ENCODE data around the gene SNRK. TPM values are rescaled to one million over a fixed set of nuclear protein-coding genes. Genes with fewer than 3 reads are reported as not detected.
A peak's percentile ranks its signal among the peaks of the same experiment; 100 is the strongest.

The SNRK gene, protein sequence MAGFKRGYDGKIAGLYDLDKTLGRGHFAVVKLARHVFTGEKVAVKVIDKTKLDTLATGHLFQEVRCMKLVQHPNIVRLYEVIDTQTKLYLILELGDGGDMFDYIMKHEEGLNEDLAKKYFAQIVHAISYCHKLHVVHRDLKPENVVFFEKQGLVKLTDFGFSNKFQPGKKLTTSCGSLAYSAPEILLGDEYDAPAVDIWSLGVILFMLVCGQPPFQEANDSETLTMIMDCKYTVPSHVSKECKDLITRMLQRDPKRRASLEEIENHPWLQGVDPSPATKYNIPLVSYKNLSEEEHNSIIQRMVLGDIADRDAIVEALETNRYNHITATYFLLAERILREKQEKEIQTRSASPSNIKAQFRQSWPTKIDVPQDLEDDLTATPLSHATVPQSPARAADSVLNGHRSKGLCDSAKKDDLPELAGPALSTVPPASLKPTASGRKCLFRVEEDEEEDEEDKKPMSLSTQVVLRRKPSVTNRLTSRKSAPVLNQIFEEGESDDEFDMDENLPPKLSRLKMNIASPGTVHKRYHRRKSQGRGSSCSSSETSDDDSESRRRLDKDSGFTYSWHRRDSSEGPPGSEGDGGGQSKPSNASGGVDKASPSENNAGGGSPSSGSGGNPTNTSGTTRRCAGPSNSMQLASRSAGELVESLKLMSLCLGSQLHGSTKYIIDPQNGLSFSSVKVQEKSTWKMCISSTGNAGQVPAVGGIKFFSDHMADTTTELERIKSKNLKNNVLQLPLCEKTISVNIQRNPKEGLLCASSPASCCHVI
- 9.7 and 15.9 TPM in 2 replicates for total RNA-seq (2014; rRNA removed; shearing (Covaris generic))

DNA sequence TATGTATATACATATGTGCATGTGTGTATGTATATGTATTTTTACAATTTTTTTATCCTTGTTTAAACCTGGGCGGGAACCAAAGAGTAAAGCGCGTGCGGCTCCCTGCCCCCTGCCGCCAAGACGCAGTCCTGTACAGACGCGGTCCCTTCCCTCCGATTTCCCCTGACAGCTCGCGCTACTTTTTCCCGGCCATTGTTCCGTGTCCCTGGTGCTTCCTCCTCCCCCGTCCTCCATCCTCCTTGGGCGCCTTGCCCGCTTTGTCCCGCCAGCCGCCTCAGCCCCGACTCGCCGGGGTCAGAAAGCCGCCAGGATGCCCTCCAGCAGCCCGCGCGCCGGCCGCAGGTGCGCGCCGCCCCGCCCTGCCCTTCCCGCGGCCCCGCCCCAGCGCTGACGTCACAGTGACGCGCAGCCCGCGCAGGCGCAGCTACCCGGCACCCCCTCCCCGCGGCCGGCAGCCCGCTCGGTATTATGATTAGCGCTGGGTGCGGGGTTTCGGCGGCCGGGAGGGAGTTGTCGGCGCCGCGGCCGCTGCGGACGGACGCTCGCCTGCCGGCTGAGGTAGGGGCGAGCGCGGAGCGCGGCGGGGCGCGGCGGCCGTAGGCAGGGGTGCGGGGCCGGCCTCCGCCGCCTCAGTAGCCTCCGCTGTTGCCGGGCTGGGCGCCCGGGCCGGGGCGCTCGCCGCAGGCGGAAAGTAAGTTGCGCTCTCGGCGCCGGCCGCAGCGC lies at the start of gene SNRK:
Gene SNRK, plus strand, starts transcription at position 426 of the 726 bp plus-strand sequence. CDS start 16,664 bp downstream, outside the sequence.
- DNase-seq: peak; percentile 97
- Histone ChIP-seq H3K27me3 (ENCODE audit: control insufficient read depth, insufficient read depth, low read length) (peaks cover 2% of the 10 kb centered on the region; the same call in 1 of the 2 replicates), H3K36me3 (replicated peaks; ENCODE audit: control insufficient read depth, insufficient read depth, low read length) (no peaks in the 10 kb centered on the region; the same call in 1 of the 2 replicates), H3K4me3 (ENCODE audit: insufficient read depth, low read depth, low read length) (peak within 1 kb of the TSS; percentile 70)

DNA sequence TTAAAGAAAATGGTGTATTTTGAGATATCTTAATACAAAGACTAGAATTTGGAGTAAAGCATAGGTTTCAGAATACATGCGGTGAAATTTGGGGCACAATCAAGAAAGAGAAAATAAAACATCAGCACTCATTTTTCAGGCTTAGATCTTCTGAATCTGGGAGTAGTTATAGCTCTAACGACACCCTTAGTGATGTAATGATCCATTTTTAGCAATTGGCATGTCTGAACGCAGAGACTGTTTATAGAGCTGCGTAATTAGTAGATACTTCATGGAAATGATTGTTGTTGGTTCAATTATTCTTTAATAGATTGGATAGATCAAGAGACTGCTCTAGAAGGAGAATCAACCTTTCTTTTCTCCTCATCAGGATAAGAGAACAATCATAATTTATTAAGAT lies 47.5 kb upstream of the SNRK start:
- Histone ChIP-seq H3K36me3 (replicated peaks; ENCODE audit: control insufficient read depth, insufficient read depth, low read length) (no peaks in the 10 kb centered on the region), H3K4me3 (ENCODE audit: insufficient read depth, low read depth, low read length) (no peak overlapping the region), H3K27me3 (ENCODE audit: control insufficient read depth, insufficient read depth, low read length) (no peaks in the 10 kb centered on the region)
- no peak for DNase-seq

DNA sequence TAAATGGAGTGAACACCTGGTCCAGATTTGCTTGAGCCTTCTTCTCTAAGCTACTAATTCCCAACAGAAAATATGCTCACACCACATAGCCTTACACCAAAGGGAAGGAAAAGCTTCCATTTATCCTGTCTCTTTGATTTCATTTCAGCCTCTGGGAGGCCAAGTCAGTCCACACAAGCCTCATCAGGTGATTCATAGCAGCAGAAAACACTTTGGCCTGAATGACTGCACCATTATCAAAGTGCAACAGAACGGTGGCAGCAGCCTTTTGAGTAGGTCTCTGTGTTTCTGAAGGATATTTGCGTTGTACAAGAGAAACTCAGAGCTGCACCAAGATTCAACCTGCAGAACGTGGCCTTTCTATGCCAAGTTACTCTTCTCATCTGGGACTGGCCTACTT lies 46.6 kb upstream of the SNRK start:
- no peak for DNase-seq
- Histone ChIP-seq H3K27me3 (ENCODE audit: control insufficient read depth, insufficient read depth, low read length) (no peaks in the 10 kb centered on the region), H3K36me3 (replicated peaks; ENCODE audit: control insufficient read depth, insufficient read depth, low read length) (no peaks in the 10 kb centered on the region), H3K4me3 (ENCODE audit: insufficient read depth, low read depth, low read length) (no peak overlapping the region)

DNA sequence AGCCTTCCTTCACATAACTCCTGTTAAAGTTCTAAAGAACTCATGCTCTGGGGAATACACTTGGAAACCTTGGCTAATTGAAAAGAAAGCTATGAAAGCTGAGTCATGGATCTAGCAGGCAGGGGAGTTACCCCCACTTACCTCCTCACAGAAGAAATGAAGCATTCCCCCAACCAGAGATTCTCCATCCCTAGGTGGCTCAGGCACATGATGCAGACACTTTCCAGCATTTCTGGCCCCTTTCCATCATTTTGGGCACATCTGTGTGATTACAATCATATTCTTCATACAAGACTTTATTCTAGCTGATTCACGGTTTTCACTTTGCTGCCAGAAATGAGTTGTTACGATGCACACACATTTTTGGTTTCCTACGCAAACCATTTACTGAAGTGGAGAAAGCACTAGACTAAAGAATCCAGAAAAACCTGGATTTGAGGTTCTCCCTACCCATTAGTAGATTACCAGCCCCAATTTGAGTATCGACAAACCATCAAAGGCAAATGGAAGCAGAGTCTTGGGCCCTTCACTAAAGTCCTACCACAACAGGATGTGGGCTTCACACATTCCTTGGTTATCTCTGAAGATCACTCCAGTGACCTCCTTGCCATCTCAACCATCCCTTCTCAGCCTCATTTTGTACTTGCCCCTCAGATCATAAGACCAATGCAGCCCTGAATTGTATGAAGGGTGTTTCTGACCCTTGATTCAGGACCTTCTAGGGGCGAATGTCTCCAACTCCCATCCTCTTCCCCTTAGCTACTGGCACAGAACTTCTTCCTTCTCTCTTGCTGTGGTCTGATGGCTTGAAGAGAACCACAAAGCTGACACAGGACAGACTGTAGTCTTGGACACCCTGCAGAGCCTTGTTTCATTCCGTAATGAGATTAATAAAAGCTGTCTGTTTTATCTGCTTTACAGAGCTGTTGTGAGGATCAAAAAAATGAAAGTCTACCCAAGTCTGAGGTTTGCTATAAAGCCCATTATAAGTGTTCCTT lies 42.5 kb upstream of the SNRK start:
- H3K36me3 ChIP-seq (replicated peaks; ENCODE audit: control insufficient read depth, insufficient read depth, low read length): no peaks in the 10 kb centered on the region
- DNase-seq: no peak

DNA sequence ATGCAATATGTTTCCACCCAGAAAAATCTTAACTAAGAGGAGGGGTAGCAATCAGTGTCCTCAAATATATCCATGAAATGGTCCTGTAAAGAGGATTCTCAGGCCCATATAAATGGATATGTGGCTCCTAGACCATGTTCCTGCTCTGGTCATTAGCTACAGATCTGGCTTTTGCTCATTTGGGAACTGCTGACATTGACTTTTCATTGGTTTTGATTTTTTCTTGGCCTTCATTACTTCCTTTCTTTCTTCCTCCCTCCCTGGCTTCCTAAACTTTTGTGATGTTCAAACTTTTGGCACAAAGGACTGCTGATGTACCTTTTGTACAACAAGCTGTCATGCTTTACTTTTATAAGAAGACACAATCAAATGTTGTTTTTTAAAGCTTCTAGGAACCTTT lies 41.6 kb upstream of the SNRK start:
- DNase-seq: no peak
- no peaks in the 10 kb centered on the region for H3K27me3 ChIP-seq (ENCODE audit: control insufficient read depth, insufficient read depth, low read length)
- H3K36me3 ChIP-seq (replicated peaks; ENCODE audit: control insufficient read depth, insufficient read depth, low read length): no peaks in the 10 kb centered on the region
- no peak overlapping the region for H3K4me3 ChIP-seq (ENCODE audit: insufficient read depth, low read depth, low read length)

More for the DNA sequence above, 42.5 kb upstream of the SNRK start:
- Histone ChIP-seq H3K4me3 (ENCODE audit: insufficient read depth, low read depth, low read length) (no peak overlapping the region), H3K27me3 (ENCODE audit: control insufficient read depth, insufficient read depth, low read length) (no peaks in the 10 kb centered on the region)

DNA sequence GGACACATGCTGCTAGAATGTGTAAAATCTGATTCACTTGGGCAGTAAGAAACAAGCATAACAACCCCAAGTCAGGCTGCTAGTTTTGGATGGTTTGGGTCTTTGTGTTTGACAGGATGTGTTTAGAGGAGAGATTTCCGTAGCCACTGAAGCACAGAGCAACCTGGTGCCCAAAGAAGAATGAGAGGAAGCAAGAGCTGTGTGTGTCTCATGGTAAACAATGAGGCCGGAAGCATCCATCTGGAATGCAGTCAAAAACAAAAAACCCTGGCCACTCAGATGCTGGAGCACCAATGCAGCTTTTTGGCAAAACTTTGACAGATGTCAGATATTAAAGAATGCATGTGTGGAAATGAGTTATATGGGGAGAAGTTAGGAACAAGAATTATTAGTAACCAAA lies 39.4 kb upstream of the SNRK start:
- DNase-seq: no peak
- Histone ChIP-seq H3K4me3 (ENCODE audit: insufficient read depth, low read depth, low read length) (no peak overlapping the region), H3K27me3 (ENCODE audit: control insufficient read depth, insufficient read depth, low read length) (no peaks in the 10 kb centered on the region), H3K36me3 (replicated peaks; ENCODE audit: control insufficient read depth, insufficient read depth, low read length) (no peaks in the 10 kb centered on the region)

DNA sequence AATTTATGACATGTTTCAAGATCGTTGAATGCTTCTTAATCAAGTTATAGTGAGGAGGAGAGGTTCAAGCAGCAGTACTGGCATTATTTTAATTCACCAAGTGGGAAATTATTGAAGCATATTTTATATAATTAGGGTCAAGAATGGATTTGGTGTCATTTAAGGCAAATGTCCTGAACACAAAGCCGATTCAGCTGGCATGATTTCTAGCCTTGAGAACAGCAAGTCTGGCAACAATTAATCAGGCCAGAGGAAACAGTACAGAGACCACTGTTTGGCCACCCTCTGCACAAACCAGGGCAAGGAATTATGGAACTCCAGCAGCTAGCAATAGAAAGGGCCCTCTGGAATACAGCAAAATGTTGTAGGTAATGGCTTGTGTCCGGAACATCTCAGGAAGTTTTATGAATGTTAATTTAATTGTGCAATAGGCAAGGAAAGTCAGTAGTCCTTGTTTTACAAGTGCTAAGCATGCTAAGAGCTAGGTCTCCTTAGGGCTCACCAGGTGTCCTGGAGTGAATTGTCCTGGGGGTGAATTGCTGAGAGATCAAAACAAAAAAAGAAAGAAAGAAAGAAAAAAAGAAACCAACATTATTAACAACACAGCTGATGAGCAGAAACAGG lies 38.7 kb upstream of the SNRK start:
- Histone ChIP-seq H3K4me3 (ENCODE audit: insufficient read depth, low read depth, low read length) (no peak overlapping the region), H3K27me3 (ENCODE audit: control insufficient read depth, insufficient read depth, low read length) (no peaks in the 10 kb centered on the region), H3K36me3 (replicated peaks; ENCODE audit: control insufficient read depth, insufficient read depth, low read length) (no peaks in the 10 kb centered on the region)
- DNase-seq: no peak

DNA sequence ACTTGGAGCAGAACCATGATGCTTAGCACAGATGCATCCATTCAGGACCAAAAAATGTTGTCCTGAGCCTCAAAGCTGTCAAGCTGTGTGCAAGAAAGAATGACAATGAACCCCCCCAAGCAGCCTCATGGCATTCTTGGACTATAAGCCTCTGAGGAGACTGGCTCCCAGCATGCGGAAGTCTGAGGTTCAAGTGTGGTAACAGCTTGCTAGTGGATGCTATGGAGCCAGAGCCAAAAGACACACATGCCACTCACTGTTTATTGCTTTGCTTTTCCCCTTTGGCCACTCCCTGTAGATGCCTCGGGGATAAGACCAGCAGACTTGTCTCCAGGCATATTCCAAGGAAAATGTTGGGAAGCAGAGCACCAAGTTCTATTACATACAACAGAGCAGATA lies 38.2 kb upstream of the SNRK start:
- DNase-seq: no peak
- no peak overlapping the region for H3K4me3 ChIP-seq (ENCODE audit: insufficient read depth, low read depth, low read length)

DNA sequence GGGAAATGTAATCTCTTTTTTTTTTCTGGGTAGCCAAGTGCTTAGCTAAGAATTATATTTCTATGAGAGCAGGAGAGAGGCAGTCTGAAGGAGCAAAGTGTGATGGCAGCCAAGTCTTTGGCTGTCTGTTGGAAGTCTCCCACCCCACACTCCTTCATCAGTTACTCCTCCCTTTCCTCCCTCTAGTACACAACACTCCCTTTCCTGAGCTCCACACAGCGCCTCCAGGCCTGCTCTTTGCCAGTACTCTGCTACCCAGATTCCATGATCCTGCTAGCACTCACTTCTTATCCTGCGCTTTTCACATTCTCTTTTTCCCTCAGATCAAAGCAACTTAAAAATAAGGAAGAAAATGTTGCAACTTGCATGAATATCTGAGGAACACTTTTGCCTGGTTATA lies 37.4 kb upstream of the SNRK start:
- H3K36me3 ChIP-seq (replicated peaks; ENCODE audit: control insufficient read depth, insufficient read depth, low read length): no peaks in the 10 kb centered on the region
- no peak for DNase-seq
- no peaks in the 10 kb centered on the region for H3K27me3 ChIP-seq (ENCODE audit: control insufficient read depth, insufficient read depth, low read length)

More for the DNA sequence above, 38.2 kb upstream of the SNRK start:
- H3K27me3 ChIP-seq (ENCODE audit: control insufficient read depth, insufficient read depth, low read length): no peaks in the 10 kb centered on the region
- H3K36me3 ChIP-seq (replicated peaks; ENCODE audit: control insufficient read depth, insufficient read depth, low read length): no peaks in the 10 kb centered on the region

DNA sequence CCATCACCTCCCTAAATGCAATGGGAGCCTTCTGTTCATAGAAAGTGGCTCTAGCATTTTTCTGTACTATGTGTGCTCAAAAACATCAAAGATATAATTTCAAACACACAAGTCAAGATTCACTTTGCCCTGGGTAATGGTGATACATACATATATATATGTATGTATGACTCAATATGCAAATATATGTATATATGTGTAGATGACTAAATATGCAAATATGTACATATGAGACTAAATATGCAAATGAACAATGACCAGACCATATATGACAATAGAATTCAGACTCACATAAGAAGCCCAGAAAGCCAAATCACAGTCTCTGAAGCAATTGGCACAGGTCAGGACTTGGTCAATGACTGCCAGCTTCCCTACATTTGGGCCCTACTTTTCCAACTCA lies 36.9 kb upstream of the SNRK start:
- Histone ChIP-seq H3K36me3 (replicated peaks; ENCODE audit: control insufficient read depth, insufficient read depth, low read length) (no peaks in the 10 kb centered on the region), H3K27me3 (ENCODE audit: control insufficient read depth, insufficient read depth, low read length) (no peaks in the 10 kb centered on the region), H3K4me3 (ENCODE audit: insufficient read depth, low read depth, low read length) (no peak overlapping the region)
- no peak for DNase-seq

More for the DNA sequence above, 37.4 kb upstream of the SNRK start:
- no peak overlapping the region for H3K4me3 ChIP-seq (ENCODE audit: insufficient read depth, low read depth, low read length)

DNA sequence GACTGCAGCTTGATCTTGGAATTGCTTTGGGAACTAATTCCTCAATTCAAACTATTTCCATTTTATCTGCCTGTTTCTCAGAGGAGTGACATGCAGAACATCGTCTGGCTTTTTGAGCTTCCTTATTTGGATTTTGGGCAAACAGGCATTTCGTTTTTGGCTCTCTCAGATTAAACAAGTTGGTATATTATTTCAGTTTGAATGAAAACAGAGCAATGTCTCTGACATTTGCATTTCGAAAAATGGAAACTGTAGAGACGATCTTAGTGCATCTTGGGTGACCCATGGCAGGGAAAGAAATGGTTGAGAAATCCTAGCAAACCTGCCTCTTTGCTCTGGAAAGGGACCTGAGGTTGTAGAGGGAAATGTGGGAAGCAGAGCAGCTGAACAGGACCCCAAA lies 33.0 kb upstream of the SNRK start:
- no peak for DNase-seq
- H3K36me3 ChIP-seq (replicated peaks; ENCODE audit: control insufficient read depth, insufficient read depth, low read length): no peaks in the 10 kb centered on the region; the same call in 1 of the 2 replicates
- no peak overlapping the region for H3K4me3 ChIP-seq (ENCODE audit: insufficient read depth, low read depth, low read length)
- H3K27me3 ChIP-seq (ENCODE audit: control insufficient read depth, insufficient read depth, low read length): no peaks in the 10 kb centered on the region

DNA sequence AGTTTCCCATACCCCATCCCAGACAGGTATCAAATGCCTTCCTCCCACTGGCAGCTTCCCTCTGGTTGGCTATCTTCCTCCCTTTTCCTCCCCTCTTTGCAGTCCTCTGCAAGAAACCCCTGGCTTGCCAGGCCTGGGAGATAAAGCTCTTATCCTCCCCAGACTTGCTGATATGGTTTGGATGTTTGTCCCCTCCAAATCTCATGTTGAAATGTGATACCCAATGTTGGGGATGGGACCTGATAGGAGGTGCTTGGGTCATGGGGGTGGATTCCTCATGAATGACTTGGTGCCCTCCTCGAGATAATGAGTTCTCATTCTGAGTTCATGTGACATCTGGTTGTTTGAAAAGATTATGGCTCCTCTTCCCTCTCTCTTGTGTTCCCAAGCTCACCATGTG lies 32.2 kb upstream of the SNRK start:
- Histone ChIP-seq H3K36me3 (replicated peaks; ENCODE audit: control insufficient read depth, insufficient read depth, low read length) (no peaks in the 10 kb centered on the region; the same call in 1 of the 2 replicates), H3K27me3 (ENCODE audit: control insufficient read depth, insufficient read depth, low read length) (no peaks in the 10 kb centered on the region), H3K4me3 (ENCODE audit: insufficient read depth, low read depth, low read length) (no peak overlapping the region)
- no peak for DNase-seq

DNA sequence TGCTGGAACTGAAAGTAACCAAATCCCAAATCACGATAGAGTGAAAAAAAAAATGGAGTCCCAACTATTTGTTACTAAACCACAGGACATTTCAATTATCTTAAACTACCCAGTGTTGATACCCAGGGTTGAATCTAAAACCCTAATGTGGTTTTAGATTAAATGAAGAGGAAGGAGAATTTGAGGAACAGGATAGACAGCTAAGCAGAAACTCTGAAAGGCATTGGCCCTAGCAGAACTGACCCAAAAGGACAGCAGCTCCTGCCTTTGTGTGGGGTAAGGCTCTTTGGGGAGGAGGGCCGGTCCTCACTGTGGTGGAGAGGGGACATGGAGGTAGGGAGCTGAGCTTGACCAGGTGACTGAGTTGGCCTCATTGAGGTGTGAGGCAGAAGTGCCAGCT lies 30.7 kb upstream of the SNRK start:
- H3K36me3 ChIP-seq (replicated peaks; ENCODE audit: control insufficient read depth, insufficient read depth, low read length): no peaks in the 10 kb centered on the region; the same call in 1 of the 2 replicates
- H3K27me3 ChIP-seq (ENCODE audit: control insufficient read depth, insufficient read depth, low read length): no peaks in the 10 kb centered on the region
- no peak overlapping the region for H3K4me3 ChIP-seq (ENCODE audit: insufficient read depth, low read depth, low read length)
- no peak for DNase-seq
